ENCODE results near the gene SDK1. TPM values are rescaled to one million over a fixed set of nuclear protein-coding genes. Genes with fewer than 3 reads are reported as not detected.

The SDK1 gene
- total RNA-seq, 1 donor from 2014 or later = 225 TPM

GRCh38 chr7:3710531-3710930 is 409.5 kb downstream of the SDK1 start:
- no peak overlapping the region for H3K27ac Mint-ChIP-seq (ENCODE audit: unreplicated experiment)
- no peak overlapping the region for H3K4me3 Mint-ChIP-seq (ENCODE audit: unreplicated experiment)
- H3K36me3 Mint-ChIP-seq (ENCODE audit: unreplicated experiment) = peaks cover 5% of the 10 kb centered on the region
- H3K4me1 Mint-ChIP-seq (ENCODE audit: low read depth, unreplicated experiment) = peaks cover 8% of the 10 kb centered on the region
- H3K9me3 Mint-ChIP-seq (ENCODE audit: unreplicated experiment) = peaks cover 12% of the 10 kb centered on the region
- no peak for DNase-seq
- no peak for TF ChIP-seq CTCF (IDR thresholded peaks at IDR 0.05; ENCODE audit: partially characterized antibody, unreplicated experiment)
- H3K27me3 Mint-ChIP-seq (ENCODE audit: unreplicated experiment) = no peaks in the 10 kb centered on the region

GRCh38 chr7:3712841-3713240 is 411.8 kb downstream of the SDK1 start:
- peaks cover 5% of the 10 kb centered on the region for H3K36me3 Mint-ChIP-seq (ENCODE audit: unreplicated experiment)
- no peak for TF ChIP-seq CTCF (IDR thresholded peaks at IDR 0.05; ENCODE audit: partially characterized antibody, unreplicated experiment)
- H3K4me3 Mint-ChIP-seq (ENCODE audit: unreplicated experiment) = no peak overlapping the region
- H3K27me3 Mint-ChIP-seq (ENCODE audit: unreplicated experiment) = no peaks in the 10 kb centered on the region
- no peak for DNase-seq
- H3K9me3 Mint-ChIP-seq (ENCODE audit: unreplicated experiment) = peaks cover 14% of the 10 kb centered on the region
- H3K27ac Mint-ChIP-seq (ENCODE audit: unreplicated experiment) = peak overlapping the region; percentile 12
- peaks cover 8% of the 10 kb centered on the region for H3K4me1 Mint-ChIP-seq (ENCODE audit: low read depth, unreplicated experiment)

GRCh38 chr7:3721422-3721821 is 420.4 kb downstream of the SDK1 start:
- peaks cover 10% of the 10 kb centered on the region for H3K4me1 Mint-ChIP-seq (ENCODE audit: low read depth, unreplicated experiment)
- peak overlapping the region; percentile 76 for H3K27ac Mint-ChIP-seq (ENCODE audit: unreplicated experiment)
- peaks cover 10% of the 10 kb centered on the region for H3K9me3 Mint-ChIP-seq (ENCODE audit: unreplicated experiment)
- peaks cover 5% of the 10 kb centered on the region for H3K27me3 Mint-ChIP-seq (ENCODE audit: unreplicated experiment)
- no peak for TF ChIP-seq CTCF (IDR thresholded peaks at IDR 0.05; ENCODE audit: partially characterized antibody, unreplicated experiment)
- no peak for DNase-seq
- H3K4me3 Mint-ChIP-seq (ENCODE audit: unreplicated experiment) = no peak overlapping the region
- H3K36me3 Mint-ChIP-seq (ENCODE audit: unreplicated experiment) = no peaks in the 10 kb centered on the region

GRCh38 chr7:3722396-3722922 is 421.4 kb downstream of the SDK1 start:
- peak overlapping the region; percentile 76 for H3K27ac Mint-ChIP-seq (ENCODE audit: unreplicated experiment)
- H3K36me3 Mint-ChIP-seq (ENCODE audit: unreplicated experiment) = peaks cover 4% of the 10 kb centered on the region
- TF ChIP-seq CTCF (IDR thresholded peaks at IDR 0.05; ENCODE audit: partially characterized antibody, unreplicated experiment) = peak; percentile 37
- peak overlapping the region; percentile 60 for H3K4me3 Mint-ChIP-seq (ENCODE audit: unreplicated experiment)
- peaks cover 5% of the 10 kb centered on the region for H3K27me3 Mint-ChIP-seq (ENCODE audit: unreplicated experiment)
- peak; percentile 77 for DNase-seq
- peaks cover 12% of the 10 kb centered on the region for H3K9me3 Mint-ChIP-seq (ENCODE audit: unreplicated experiment)
- peaks cover 10% of the 10 kb centered on the region for H3K4me1 Mint-ChIP-seq (ENCODE audit: low read depth, unreplicated experiment)

GRCh38 chr7:3725155-3726059 is 424.4 kb downstream of the SDK1 start:
- peaks cover 8% of the 10 kb centered on the region for H3K36me3 Mint-ChIP-seq (ENCODE audit: unreplicated experiment)
- peaks cover 8% of the 10 kb centered on the region for H3K9me3 Mint-ChIP-seq (ENCODE audit: unreplicated experiment)
- H3K4me1 Mint-ChIP-seq (ENCODE audit: low read depth, unreplicated experiment) = peaks cover 10% of the 10 kb centered on the region
- no peak for TF ChIP-seq CTCF (IDR thresholded peaks at IDR 0.05; ENCODE audit: partially characterized antibody, unreplicated experiment)
- no peak overlapping the region for H3K4me3 Mint-ChIP-seq (ENCODE audit: unreplicated experiment)
- no peak for DNase-seq
- peak overlapping the region; percentile 54 for H3K27ac Mint-ChIP-seq (ENCODE audit: unreplicated experiment)
- H3K27me3 Mint-ChIP-seq (ENCODE audit: unreplicated experiment) = peaks cover 7% of the 10 kb centered on the region
